Dendritic cell treated with granulocyte-macrophage colony-stimulating factor and Interleukin-4, amounts not matched to agents 40 ng/mL and 50 ng/mL, for 4 days (primary cell): ENCODE measurements around the gene RFX6.

Experiments
- H3K27ac Mint-ChIP-seq: one replicate; pipeline ENCODE4 v1.8.0; 2022; ENCODE audit warnings: mild to moderate bottlenecking, mixed read lengths
- H3K27me3 Mint-ChIP-seq: one replicate; pipeline ENCODE4 v1.8.0; 2022; ENCODE audit warnings: mild to moderate bottlenecking, mixed read lengths
- H3K36me3 Mint-ChIP-seq: one replicate; pipeline ENCODE4 v1.8.0; 2022; ENCODE audit warnings: low read depth, mixed read lengths
- H3K4me1 Mint-ChIP-seq: one replicate; pipeline ENCODE4 v1.8.0; 2022; ENCODE audit warnings: low read depth, mixed read lengths
- H3K4me3 Mint-ChIP-seq: one replicate; pipeline ENCODE4 v1.8.0; 2022; ENCODE audit warnings: mild to moderate bottlenecking, moderate library complexity, mixed read lengths
- H3K9me3 Mint-ChIP-seq: one replicate; pipeline ENCODE4 v1.8.0; 2022; ENCODE audit warnings: mixed read lengths
- intact Hi-C: fragments of 100-400 bp; cut with micrococcal nuclease; formaldehyde crosslinking; loops from one replicate; pipeline ENCODE4 v1.15.0; 2022

Gene RFX6

GRCh38 chr6:116966675-116967576, 89.9 kb downstream of the RFX6 start:
- Mint-ChIP-seq H3K27ac (no peak overlapping the region), H3K9me3 (no peaks in the 10 kb centered on the region), H3K36me3 (no peaks in the 10 kb centered on the region), H3K27me3 (no peaks in the 10 kb centered on the region), H3K4me1 (no peaks in the 10 kb centered on the region), H3K4me3 (no peak overlapping the region)
- intact Hi-C loops: no loop called here

- intact Hi-C loops: no loop called here
- Mint-ChIP-seq H3K27me3 (no peaks in the 10 kb centered on the region), H3K4me3 (no peak overlapping the region), H3K4me1 (no peaks in the 10 kb centered on the region), H3K27ac (no peak overlapping the region), H3K9me3 (no peaks in the 10 kb centered on the region), H3K36me3 (no peaks in the 10 kb centered on the region)
These were observed 92.3 kb downstream of the RFX6 start for GRCh38 chr6:116969211-116969863.

- Mint-ChIP-seq H3K36me3 (no peaks in the 10 kb centered on the region), H3K9me3 (no peaks in the 10 kb centered on the region), H3K27me3 (no peaks in the 10 kb centered on the region), H3K4me3 (no peak overlapping the region), H3K27ac (no peak overlapping the region), H3K4me1 (no peaks in the 10 kb centered on the region)
- intact Hi-C loops: no loop called here
These were observed 94.9 kb downstream of the RFX6 start for GRCh38 chr6:116971959-116972358.

GRCh38 chr6:116973976-116974375, 96.9 kb downstream of the RFX6 start:
- Mint-ChIP-seq H3K27me3 (no peaks in the 10 kb centered on the region), H3K27ac (no peak overlapping the region), H3K36me3 (no peaks in the 10 kb centered on the region), H3K9me3 (no peaks in the 10 kb centered on the region), H3K4me3 (no peak overlapping the region), H3K4me1 (no peaks in the 10 kb centered on the region)
- intact Hi-C loops: no loop called here

- intact Hi-C loops: no loop called here
- Mint-ChIP-seq H3K27me3 (no peaks in the 10 kb centered on the region), H3K4me3 (no peak overlapping the region), H3K9me3 (no peaks in the 10 kb centered on the region), H3K36me3 (no peaks in the 10 kb centered on the region), H3K27ac (no peak overlapping the region), H3K4me1 (no peaks in the 10 kb centered on the region)
These were observed 97.7 kb downstream of the RFX6 start for GRCh38 chr6:116974526-116975316.

GRCh38 chr6:116975600-116975999, 98.6 kb downstream of the RFX6 start:
- Mint-ChIP-seq H3K27me3 (no peaks in the 10 kb centered on the region), H3K4me3 (no peak overlapping the region), H3K36me3 (no peaks in the 10 kb centered on the region), H3K27ac (no peak overlapping the region), H3K9me3 (no peaks in the 10 kb centered on the region), H3K4me1 (no peaks in the 10 kb centered on the region)
- intact Hi-C loops: no loop called here

GRCh38 chr6:116979560-116979959, 102.5 kb downstream of the RFX6 start:
- no peaks in the 10 kb centered on the region for H3K9me3 Mint-ChIP-seq
- intact Hi-C loops: no loop called here
- no peaks in the 10 kb centered on the region for H3K4me1 Mint-ChIP-seq
- H3K36me3 Mint-ChIP-seq: no peaks in the 10 kb centered on the region
- no peaks in the 10 kb centered on the region for H3K27me3 Mint-ChIP-seq
- no peak overlapping the region for H3K4me3 Mint-ChIP-seq
- H3K27ac Mint-ChIP-seq: no peak overlapping the region
